Measurements from ENCODE around the gene KLC1.

GRCh38 chr14:103737432-103738045, 108.5 kb downstream of the KLC1 start:
- TF ChIP-seq POLR2A (IDR thresholded peaks at IDR 0.05) (no peak), POLR2AphosphoS5 (IDR thresholded peaks at IDR 0.05) (no peak), EP300 (IDR thresholded peaks at IDR 0.05) (no peak), CTCF (IDR thresholded peaks at IDR 0.05) (no peak)
